Effector CD8-positive, alpha-beta T cell (primary cell): ENCODE measurements around the gene CRTC2.
A peak's percentile ranks its signal among the peaks of the same experiment; 100 is the strongest.

Experiments used
- DNase-seq: peaks from one replicate; lab custom pipeline; 2025; lab: John Stamatoyannopoulos, UW

Gene CRTC2

DNA sequence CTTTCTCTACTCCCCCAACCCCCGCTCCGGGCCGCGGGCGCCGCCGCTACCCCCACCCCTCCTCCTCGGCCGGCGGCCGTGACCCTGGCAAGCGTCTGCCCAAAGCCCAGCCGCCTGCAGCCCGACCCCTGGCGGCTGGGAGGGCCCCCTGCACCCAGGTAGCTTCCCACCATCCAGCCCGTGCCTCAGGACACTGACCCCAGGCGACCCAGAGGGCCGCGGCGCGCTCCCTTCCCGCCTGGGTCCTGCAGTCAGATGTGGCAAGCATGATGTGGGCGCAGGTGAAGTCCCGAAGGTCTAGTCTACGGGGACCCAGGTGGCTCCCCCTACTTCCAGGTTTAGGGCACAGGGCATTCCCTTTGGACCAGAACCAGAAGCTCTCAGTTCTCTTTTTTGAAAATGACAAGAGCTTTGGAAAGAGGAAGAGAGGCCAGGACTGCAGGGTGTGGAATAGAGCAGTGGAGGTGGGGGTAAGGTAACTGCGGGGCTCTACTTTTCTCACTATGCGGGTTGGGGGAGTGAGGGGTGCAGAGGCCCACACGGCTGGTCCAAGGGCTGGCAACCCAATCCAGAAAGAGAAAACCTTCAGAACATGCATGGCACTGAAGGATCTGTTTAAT, 11.7 kb downstream of the CRTC2 start, which contains the start of gene DENND4B:
TSS of gene DENND4B (minus strand) at position 97 of the 620 bp plus-strand sequence. CDS start 2,344 bp downstream, outside the sequence.
- DNase-seq: peak; percentile 49

DNA sequence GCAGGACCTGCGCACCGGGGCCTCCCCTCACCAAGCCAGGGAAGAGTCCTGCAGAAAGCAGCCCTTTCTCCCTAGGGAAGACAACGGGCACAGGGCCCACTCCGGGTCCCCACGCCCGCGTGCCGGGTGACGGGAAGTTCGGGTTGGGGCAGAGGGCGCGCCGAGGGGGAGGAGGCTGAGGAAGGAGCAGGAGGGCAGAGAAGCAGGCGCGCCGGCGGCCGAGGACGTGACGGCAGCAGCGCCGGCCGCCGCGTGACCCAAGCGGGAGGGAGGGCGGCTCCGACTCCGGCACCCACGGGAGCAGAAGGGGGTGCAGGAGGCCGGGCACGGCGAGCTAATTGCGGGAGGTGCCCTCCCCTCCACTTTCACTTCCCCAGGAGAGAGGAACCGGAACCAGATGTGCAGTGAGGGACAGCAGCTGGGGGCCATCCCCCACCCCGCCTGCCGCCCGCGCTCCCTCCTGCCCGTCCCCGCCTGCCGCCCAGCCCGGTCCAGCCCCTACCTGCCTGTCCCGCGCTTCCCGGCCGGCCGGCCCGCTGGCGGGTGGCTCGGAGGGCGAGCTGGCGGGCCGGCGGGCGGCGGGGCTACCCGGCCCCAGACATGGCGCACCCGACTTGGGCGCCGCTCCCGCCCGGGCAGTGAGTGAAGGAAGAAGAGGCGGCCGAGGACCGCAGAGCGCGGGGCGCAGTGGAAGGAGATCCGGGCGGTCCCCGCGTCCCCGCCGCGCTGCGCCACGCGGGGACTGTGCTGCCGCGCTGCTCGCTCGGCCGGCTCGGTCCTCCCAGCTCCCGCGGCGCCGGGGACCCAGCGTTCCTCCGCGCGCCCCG, 12.4 kb downstream of the CRTC2 start:
- peak; percentile 47 for DNase-seq

DNA sequence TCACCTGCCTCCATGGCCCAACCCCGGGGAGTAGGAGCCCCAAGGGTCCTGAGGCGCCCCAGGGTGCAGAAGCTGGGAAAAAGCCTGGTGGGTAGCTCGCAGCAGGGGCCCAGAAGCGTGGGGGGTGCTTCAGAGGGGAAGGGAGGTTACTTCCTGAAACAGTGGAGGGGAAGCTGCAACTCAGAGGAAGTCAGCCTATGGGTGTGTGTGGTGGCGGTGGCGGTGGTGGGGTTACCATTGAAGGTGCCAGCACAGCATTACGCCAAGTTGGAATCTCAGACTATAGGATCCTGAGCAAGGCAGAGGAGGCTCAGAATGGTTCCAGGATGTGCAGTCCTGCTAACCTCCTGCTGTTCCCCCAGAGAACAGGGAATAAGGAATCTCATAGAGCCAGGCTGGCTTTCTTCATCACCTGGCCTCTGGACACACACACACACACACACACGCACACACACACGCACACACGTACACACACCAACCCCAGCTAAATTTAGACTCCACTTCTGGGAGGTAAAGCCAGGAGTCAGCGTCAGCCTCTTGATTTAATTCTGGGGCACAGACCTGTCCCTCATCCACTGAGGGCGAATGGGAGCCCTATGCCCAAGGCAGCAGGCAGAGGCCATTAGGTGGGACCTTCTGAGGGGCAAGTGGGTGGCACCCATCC, 13.1 kb downstream of the CRTC2 start:
- DNase-seq: peak; percentile 71

DNA sequence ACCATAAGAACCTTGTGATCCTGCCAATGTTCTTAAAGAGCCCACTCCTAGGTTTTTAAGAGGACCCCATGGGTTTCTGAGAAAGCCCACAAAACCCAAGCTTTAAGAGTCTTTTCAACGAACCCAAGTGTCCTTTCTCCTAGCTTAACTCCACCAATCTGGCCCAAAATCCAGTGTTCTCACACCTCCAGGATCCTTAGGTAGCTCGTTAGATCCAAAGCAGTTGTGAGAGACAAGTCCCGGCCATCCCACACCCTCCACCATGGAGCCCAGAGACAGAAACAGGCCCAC, 13.6 kb downstream of the CRTC2 start:
- DNase-seq: no peak

DNA sequence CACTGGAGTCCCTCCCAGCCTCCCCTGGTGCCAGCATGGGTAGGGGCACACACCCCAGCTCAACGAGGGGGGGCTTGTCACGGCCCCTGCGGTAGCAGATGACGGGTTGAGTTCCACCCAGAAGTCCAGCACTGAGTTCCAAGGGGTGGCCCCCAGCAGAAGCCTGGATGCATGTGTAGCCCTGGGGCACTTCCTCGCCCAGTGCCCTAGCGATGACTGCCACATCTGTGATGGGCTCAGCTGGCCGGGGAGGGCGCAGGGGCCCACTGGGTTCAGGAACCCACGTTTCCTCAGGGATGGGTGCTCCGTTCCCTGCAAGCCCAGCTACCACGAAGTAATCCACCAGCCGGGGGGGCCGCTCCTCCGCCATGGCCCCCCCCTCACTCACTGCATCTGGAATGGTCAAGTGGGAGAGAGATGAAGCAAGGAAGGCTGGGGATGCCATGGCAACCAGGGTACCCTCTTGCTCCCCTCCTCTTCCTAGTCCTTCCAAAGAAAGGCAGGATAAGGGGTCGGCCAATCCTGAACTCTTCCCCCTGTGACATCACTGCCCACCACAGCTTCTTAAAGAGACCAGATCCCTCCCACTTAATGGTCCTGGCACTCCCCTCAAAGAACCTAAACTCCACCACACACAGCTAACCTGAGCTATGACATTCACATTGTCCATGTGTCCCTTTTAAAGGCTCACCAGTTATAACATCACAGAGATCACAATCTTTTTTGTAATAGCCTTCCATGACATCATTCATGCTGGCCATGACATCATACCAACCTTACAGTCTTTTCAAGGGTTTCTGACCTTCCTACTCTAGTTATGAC, 14.2 kb downstream of the CRTC2 start:
- DNase-seq: no peak

DNA sequence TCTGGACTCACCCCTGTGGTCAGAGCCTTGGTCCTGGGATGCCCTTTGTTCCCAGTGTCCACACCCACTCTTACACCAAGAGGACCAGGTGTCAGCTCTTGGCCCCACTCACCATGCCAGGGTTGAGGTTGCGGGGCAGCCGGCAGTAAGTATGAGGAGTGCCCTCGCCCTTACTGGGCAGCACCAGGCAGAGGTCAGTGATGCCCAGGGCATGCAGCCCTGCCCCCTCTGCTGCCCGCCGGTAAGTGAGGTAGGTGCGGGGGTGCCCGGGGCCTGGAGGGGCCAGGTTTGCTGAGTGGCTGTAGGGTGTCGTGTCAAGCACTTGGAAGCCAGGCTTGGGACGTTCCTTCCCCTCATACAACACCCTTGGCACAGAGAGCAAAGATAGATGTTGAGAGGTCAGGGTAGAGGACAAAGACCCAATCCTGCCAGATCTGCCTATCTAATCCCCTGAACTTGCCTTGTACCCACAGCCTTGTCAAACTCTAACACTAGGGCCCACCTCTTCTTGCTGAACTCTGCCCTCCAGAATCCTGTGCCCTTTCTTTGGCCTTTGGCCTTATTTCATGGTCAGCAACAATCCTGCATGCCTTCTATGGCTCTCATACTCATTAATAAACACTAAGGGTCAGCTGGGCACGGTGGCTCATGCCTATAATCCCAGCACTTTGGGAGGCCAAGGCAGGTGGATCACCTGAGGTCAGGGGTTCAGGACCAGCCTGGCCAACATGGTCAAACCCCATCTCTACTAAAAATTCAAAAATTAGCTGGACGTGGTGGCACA, 15.5 kb downstream of the CRTC2 start:
- no peak for DNase-seq

DNA sequence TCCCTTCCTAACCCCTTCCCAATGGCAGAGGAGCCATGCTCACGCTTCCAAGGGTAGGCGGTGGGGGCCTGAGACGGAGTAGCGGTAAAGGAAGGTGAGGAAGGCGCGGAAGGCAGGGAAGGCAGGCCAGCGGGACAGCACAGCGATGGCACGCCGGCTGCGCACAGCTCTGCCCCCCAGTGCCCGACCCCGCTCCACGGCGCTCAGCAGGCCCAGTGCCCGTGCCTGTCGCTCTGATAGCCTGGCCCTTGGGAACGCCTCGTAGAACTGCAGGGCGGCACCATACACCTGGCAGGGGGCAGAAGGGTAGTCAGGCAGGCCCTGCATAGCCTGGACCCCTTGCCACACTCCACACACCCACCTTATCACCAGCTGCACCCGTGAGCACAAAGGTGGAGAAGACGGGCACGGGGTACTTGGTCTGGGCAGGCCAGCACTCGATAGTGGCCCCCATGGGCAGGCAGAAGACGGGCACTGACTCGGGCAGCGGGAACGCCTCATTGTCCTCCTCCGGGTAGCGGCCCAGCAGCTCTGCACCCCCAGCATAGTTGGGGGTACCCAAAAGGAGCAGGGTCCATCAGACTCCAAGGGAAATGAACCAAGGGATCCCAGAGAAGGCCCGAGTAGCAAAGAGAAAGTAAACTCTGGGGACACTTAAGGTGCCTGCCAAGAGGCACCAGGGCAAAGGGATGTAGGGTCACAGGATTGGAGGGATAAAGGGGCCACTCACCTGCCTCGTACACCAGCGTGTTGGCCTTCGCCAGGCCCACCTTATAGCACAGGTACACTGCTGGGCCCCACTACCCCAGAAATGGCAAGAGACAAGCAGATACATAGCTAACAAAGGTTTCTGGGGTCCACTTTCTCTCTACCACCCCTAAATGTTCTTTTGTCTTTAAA, 16.3 kb downstream of the CRTC2 start:
- DNase-seq: no peak

DNA sequence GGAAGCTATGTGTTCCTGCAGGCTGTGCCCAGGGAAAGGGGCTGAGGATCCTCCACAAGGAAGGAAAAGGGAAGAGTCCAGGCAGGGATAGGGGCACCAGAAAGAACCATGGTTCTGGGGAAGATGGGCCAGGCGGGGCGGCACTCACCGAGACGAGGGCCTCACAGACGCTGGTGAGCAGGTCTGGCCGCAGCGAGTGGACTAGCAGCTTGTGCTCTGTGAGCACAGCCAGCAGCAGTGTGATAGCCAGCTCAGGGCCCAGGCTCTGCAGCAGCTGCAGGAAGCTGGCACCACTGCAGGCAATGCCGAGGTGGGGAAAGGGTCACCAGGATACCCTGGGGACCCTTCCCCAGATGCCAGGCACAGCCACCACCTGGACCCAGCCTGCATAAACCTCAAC, 17.7 kb downstream of the CRTC2 start:
- no peak for DNase-seq

DNA sequence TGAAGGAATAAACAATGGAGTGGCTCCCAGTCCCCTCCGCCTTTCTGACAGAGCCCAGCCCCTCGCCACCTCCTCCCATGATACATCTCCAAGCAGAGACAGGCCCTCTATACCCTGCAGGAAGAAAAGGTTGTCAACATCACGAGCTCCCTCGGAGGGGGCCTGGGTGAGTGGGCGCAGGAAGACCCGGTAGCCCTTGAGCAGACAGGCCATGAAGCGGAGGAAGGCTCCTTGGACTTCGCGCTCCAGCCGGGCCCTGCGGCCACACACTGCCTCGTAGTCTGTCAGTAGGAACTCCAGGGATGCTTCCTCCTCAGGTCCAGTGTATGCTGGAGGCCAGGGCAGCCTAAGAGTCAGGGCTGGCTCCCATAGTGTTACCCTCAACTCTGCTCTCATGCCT, 18.9 kb downstream of the CRTC2 start:
- no peak for DNase-seq

DNA sequence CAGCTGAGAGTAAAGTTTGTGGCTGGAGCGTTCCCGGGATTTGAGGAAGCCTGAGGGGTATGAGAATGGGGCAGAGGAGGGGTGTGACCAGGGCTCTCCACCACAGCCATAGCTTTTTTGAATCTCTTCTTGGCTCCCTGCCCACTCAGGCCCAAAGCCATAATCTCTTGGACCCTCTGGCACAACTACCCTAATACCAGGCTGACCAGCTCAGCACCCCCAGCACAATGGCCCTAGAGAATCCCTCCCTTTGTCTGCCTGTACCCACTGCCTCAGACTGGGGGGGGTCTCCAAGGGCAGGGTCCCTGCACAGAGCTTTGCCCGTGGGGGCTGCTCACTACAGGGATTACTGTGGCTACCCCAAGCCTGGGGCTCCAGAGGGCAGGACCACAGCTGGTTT, 19.4 kb downstream of the CRTC2 start:
- no peak for DNase-seq

DNA sequence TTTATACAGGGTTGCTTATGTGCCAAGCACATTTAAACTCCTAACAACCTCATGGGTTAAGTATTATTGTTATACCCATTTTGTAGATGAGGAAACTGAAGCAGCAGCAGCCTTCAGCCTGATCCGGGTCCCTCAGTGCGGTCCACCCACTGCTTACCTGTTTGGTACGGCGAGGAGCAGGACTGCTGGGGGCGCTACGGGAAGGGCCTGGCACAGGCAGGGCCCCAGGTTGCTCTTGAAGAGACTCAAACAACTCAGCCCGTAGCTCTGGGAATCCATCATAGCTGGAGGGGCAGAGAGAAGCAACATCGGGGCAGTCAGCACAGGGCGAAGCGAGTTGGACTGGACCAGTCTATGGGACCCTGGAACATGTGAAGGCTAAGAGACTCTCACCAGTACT, 21.1 kb downstream of the CRTC2 start:
- no peak for DNase-seq

DNA sequence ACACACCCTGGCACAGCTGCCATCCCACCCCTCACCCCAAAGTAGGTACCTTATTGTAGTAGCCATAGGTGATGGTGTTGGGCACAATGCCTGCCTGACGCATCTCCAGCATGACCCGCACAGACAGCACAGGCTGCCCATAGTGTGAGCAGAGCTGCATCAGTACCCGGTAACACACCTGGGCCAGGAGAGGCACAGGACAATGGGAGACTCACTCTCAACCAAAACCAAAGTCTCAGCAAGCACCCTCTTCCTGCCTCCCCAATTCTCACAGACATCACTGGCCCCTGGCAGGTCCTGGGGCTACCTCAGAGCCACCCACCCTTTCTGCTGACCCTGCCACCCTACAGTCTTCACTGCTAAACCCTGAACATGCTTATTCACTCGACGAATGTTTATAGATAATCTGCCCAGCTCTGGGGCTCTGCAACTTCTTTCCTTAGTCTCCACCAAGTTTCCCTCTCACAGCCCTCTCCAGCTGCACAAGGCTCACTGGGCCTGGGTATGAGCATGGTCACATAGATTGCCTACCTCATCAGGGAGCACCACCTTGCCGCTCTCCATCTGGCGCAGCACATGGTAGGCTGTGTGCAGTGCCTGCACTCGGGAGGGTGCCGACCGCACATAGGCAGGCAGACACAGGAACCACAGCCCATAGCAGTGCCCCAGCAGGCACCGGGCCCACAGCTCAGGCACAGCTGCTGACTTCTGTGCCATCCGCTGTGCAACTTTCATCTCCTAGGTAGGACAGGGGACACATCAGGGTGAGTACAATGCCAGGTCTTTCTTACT, 22.2 kb downstream of the CRTC2 start:
- DNase-seq: no peak

DNA sequence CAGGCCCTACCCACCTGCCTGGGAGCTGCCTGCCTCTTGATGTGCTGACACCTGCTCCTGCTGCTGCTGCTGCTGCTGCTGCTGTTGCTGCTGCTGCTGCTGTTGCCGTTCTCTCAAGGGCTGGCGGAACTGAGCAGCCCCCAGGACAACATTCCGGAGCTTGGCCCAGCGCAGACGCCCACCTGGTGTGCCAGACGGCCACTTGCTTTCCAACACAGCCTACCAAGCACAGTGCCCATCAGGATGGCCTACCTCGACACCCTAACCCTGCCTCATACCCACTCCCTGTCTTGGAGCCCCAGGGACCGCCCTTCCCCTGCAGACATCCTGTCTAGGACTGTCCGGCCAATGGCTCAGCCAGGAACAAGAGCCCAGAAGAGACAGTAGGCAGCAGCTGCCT, 23.7 kb downstream of the CRTC2 start:
- DNase-seq: no peak

DNA sequence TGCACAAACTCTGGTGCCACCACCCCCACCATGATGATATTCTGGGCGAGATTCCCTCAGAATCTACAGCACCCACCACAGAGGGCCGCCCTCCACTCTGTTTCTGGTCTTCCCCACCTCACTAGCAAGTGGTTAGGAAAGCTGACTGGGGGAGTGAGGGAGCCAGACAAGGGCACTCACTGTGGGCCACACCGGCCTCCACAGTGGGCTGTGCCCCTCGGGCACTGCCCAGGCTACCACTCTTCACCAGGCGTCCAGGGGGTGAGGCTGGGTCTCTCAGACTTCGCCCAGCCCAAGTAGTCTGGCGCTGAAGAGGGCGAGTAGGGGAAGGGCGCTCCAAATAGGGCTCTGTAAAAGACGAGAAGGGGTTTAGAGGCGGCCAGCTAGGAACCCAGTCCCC, 24.5 kb downstream of the CRTC2 start:
- DNase-seq: no peak

DNA sequence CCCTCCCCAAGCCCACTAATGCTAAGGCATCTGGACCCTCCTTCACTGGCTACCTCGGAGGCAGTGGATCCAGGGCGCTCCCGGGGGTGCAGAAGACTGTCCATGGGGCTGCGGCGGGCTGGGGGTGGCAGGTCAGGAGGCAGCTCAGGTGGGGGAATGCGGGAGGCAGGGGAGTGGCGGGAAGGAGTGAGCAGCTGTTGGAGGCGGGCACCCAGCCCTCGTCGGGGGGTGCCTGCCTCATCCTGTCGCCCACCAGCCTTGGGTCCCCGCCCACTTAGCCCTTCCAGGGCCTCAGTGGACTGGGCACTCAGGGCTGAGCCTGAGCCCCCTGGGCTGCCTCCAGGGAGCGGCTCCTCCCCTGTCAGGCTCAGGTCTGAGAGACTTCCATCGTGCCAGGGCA, 25.0 kb downstream of the CRTC2 start:
- DNase-seq: no peak

DNA sequence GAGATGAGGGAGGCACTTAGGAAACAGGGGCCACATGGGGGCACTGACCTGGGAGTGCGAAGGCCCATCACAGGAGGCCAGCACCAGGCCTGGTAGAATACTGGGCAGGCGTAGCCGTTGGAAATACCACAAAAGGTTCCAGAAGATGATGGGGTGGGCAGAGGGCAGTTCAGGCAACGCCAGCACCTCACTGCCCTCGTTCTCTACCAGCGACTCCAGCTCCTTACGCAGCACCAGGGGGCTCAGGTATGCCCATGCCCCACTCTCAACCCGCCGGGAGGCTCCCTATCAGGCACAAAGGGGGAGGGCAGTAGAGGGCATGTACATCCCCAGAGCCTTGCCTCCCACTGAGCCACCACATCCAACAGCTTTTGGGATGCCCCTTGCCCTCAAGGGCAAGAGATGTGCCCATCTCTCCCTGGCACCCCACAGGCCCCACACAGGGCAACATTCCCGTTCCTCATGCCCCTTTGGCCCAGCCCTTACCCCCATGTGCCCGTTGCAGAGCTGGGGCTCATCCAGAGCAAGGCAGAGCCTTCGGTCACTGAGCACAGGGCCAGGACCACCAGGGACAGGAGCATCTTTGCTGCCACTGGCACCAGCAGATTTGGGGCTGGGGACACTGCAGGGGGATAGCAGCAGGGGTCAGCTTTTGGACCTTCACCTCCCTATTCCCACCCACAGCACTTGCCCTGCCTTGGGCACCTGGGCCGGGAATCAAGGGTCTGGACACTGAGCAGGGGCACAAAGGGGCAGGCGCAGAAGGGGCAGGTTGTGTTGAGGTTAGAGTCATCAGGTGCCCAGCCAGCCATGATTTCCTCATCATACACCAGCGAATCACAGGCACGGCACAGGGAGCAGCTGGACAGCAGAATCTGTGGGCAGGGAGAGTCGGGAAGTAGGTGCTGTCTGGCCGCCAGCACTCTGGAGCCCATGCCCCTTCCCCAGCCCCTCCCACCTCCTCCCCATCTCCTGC, 26.0 kb downstream of the CRTC2 start:
- DNase-seq: no peak

DNA sequence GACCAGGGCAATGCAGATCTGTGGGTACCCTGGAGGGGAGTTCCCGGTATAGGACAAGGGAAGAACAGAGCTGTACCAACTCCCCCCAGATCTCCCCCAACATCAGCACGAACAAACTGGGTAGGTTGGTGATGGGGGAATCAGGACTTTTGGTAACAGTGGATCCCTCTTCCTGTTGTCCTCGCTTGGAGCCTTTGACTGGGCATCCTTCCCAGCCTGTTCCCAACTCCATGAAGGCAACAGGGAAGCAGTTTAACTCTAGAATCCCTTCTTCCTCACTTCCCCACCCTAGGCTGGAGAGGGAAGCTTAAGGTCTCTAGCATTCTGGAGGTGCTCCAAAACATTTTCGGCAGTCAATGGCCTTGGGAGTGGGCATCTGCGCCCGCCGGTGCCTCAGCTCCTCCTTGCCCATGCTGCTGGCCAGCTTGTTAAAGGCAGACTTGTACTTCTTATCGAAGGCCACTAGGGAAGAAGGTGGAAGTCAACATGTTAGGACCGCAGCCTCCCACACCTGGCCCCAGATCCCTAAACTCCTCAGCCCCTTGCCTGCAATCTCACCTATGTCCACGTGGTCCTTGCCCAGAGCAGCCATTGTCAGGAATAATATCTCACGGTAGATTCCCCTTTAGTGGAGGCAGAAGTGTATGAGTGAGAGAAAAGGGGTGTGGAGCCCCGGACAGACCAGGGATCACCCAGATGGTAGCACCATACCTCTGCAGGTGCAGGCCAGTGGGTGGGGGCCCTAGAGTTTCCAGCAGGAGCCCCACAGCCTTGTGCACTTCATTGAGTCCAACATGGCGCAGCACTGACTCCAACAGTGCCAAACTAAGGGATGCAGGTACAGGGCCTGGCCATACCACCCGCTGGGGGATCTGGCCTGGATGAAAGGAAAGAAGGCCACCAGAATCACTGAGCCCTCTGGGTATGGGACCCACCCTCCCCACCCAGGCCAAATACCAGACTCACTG, 28.1 kb downstream of the CRTC2 start:
- no peak for DNase-seq
